ENCODE data around the gene HSBP1L1. TPM values are rescaled to one million over a fixed set of nuclear protein-coding genes. Genes with fewer than 3 reads are reported as not detected.

The HSBP1L1 gene
- total RNA-seq (1 to 10 TPM; 5.0 to 6.6 TPM), polyA plus RNA-seq (ENCODE audit: insufficient read depth, low read depth, low replicate concordance) (6.0 TPM)
- long read RNA-seq, donor 1, transcript HSBP1L1-204 (1 exons, 775 nt): major isoform, 11 of 18 reads
- long read RNA-seq, donor 1, partial matches to known transcripts: 0 of 18 reads
- long read RNA-seq, donor 1, other reads (novel, unspliced or antisense): 0 of 18 reads
- long read RNA-seq, donor 2, partial matches to known transcripts: 0 of 4 reads
- long read RNA-seq, donor 2, other reads (novel, unspliced or antisense): 0 of 4 reads

DNA sequence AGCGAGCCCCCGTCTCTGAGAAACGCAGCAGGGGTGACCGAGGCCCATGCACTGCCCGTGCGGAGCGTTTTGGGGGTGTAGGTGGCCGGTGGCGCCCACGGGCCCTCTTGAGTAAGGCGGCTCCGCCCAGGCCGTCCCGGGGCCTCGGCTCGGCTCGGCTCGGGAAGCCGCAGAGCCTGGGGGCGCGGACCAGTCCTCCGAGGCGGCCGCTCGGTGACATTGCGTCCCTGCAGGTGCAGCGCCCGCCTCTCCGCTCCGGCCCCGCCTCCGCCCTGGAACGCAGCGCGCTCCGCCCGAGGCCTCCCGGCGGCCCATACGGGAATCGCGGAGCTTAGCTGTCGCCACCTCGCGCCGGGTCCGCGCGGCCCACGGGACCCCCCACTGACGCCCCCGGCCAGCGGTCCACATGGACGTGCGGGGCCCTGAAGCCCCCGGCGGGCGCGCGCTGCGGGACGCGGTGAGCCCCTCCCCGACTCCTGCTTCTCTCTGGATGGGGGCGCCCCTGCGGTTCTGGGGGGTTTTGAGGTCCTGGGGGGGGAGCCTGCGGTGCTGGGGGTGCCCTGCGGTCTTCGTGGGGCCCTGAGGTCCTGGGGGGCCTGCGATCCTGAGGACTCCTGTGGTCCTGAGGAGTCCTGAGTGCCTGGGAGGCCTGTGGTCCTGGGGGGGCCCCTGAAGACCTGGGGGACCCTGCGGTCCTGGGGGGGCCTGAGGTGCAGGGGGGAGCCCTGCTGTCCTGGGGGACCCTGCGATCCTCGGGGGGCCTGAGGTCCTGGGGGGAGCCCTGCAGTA, at the start of gene HSBP1L1:
Gene HSBP1L1 (plus strand): TSS at position 314 of the 789 bp plus-strand sequence. CDS start 93 bp downstream, at position 407.
- H3K4me3 ChIP-seq: peak within 1 kb of the TSS; percentile 59 to 66
- DNase-seq: peak; percentile 52
- H3K27me3 ChIP-seq: no peaks in the 10 kb centered on the region
- no peaks in the 10 kb centered on the region for H3K4me1 ChIP-seq
- no peaks in the 10 kb centered on the region for H3K36me3 ChIP-seq (ENCODE audit: low read depth, missing control alignments)
- intact Hi-C loops (cut with DNase I; ENCODE audit: low total_unique reads): no loop called here
- WGBS, 2 donors: 0 to 6% methylated on average over 19 to 53 of the region's 73 CpGs
- H3K27ac ChIP-seq: peak within 1 kb of the TSS in 1 of 2 donors; percentile 15
- no peaks in the 10 kb centered on the region for H3K9me3 ChIP-seq
- TF ChIP-seq, protein P1, sequence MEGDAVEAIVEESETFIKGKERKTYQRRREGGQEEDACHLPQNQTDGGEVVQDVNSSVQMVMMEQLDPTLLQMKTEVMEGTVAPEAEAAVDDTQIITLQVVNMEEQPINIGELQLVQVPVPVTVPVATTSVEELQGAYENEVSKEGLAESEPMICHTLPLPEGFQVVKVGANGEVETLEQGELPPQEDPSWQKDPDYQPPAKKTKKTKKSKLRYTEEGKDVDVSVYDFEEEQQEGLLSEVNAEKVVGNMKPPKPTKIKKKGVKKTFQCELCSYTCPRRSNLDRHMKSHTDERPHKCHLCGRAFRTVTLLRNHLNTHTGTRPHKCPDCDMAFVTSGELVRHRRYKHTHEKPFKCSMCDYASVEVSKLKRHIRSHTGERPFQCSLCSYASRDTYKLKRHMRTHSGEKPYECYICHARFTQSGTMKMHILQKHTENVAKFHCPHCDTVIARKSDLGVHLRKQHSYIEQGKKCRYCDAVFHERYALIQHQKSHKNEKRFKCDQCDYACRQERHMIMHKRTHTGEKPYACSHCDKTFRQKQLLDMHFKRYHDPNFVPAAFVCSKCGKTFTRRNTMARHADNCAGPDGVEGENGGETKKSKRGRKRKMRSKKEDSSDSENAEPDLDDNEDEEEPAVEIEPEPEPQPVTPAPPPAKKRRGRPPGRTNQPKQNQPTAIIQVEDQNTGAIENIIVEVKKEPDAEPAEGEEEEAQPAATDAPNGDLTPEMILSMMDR (IDR thresholded peaks at IDR 0.05): peak in 2 of 3 experiments; percentile 33 to 39
- no peak for TF ChIP-seq POLR2A (IDR thresholded peaks at IDR 0.05)

DNA sequence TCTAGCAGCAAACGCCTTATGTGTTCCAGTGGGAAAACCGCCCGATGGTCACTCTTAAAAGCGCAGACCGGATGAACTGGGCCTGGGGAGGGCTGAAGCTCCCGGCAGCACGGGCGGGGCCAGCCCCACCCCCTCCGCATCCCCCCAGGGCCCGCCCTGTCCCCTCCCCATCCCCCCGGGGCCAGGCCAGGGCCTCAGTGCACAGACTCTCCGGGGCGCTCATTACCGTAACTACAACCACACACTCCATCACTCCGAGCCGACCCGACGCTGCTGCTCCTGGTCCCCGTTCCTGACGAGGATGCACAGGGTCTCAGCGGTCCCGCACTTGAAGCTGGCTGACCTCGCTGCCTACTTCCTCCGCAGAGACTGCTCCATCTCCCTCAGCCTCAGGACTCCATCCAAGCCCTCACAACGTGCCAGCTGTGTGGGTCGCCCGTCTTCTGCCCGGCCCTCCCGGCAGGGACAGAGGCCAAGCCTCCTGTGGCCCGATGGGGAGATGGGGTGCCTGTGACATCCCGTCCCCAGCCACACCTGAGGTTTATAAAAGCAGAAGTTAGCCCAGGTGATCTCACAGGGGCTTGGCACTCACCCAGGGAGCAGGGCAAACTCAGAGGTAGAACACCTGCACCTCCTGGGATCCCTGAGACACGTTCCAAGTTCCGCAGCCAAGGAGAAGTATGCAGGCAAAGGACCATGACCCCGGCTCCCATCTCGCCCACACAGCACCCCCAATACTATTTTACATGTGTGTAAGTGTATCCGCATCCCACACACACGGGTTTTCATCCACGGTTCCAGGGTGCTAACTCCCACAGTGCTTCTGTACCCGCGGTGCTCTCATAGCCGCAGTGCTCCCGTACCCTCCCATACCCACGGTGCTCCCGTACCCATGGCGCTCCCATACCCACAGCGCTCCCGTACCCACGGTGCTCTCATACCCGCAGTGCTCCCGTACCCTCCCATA, 49.0 kb upstream of the HSBP1L1 start:
- 91 to 92% methylated on average over 27 to 50 of the region's 50 CpGs for WGBS, 2 donors
- no peaks in the 10 kb centered on the region for H3K36me3 ChIP-seq (ENCODE audit: low read depth, missing control alignments)
- H3K9me3 ChIP-seq: no peaks in the 10 kb centered on the region
- H3K4me3 ChIP-seq: no peak overlapping the region
- H3K27ac ChIP-seq: no peak overlapping the region
- intact Hi-C loops (cut with DNase I; ENCODE audit: low total_unique reads): no loop called here
- no peaks in the 10 kb centered on the region for H3K27me3 ChIP-seq
- no peak for TF ChIP-seq POLR2A (IDR thresholded peaks at IDR 0.05)
- TF ChIP-seq, protein P1 (IDR thresholded peaks at IDR 0.05): no peak
- peak; percentile 13 for DNase-seq
- H3K4me1 ChIP-seq: no peaks in the 10 kb centered on the region

DNA sequence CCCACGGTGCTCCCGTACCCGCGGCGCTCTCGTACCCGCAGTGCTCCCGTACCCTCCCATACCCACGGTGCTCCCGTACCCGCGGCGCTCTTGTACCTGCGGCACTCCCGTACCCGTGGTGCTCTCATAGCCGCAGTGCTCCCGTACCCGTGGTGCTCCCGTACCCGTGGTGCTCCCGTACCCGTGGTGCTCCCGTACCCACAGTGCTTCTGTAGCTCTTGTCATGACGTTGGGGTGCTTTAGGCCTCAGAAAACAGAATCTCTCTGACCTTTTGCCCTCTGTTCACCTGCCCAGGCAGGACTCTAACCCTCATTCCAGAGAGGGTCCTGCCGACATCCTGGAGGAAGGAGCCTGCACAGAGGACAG, 48.3 kb upstream of the HSBP1L1 start:
- H3K36me3 ChIP-seq (ENCODE audit: low read depth, missing control alignments): no peaks in the 10 kb centered on the region
- no peaks in the 10 kb centered on the region for H3K4me1 ChIP-seq
- WGBS, 2 donors: 71 to 76% methylated on average over 17 to 26 of the region's 26 CpGs
- TF ChIP-seq POLR2A (IDR thresholded peaks at IDR 0.05): no peak
- TF ChIP-seq, protein P1 (IDR thresholded peaks at IDR 0.05): no peak
- H3K9me3 ChIP-seq: no peaks in the 10 kb centered on the region
- no peak overlapping the region for H3K27ac ChIP-seq
- no peaks in the 10 kb centered on the region for H3K27me3 ChIP-seq
- DNase-seq: no peak
- intact Hi-C loops (cut with DNase I; ENCODE audit: low total_unique reads): no loop called here
- no peak overlapping the region for H3K4me3 ChIP-seq

DNA sequence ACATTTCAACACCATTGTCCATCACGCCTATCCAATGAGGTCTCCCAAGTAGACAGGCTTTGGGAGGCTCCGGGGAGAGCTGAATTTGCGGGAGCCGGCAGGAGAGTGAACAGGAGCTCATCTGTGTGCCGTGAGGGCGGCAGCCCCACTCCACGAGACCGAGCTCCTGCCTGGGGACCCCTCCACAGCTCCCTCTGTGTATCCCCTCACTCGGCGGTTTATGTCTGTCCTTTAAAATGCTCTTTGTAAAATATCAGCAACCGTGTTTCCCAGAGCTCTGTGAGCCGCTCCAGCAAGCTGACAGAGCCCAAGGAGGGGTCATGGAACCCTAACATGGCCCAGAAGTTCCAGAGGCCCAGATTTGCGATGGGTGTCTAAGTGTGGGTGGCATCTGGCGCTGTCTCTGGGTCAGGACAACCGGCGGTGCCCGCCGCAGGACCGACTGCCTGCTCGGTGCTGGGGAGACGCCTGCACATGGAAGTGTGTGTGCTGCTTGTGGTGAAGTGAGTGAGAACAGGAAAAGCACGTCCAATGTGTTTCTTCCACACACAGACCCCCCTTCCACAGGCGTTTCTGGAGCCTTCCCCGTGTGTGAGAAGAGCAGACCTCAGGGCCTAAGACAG, 47.8 kb upstream of the HSBP1L1 start:
- no peaks in the 10 kb centered on the region for H3K36me3 ChIP-seq (ENCODE audit: low read depth, missing control alignments)
- H3K27ac ChIP-seq: no peak overlapping the region
- 85 to 98% methylated on average over 4 to 24 of the region's 24 CpGs for WGBS, 2 donors
- H3K4me3 ChIP-seq: no peak overlapping the region
- H3K4me1 ChIP-seq: no peaks in the 10 kb centered on the region
- TF ChIP-seq POLR2A (IDR thresholded peaks at IDR 0.05): no peak
- TF ChIP-seq, protein P1 (IDR thresholded peaks at IDR 0.05): no peak
- no peaks in the 10 kb centered on the region for H3K9me3 ChIP-seq
- no peaks in the 10 kb centered on the region for H3K27me3 ChIP-seq
- peak; percentile 11 for DNase-seq
- intact Hi-C loops (cut with DNase I; ENCODE audit: low total_unique reads): no loop called here
